ENCODE measurements around the gene PTPN1. TPM values are rescaled to one million over a fixed set of nuclear protein-coding genes. Genes with fewer than 3 reads are reported as not detected.

PTPN1 gene
- total RNA-seq, 1 donor from 2014 or later = 101 TPM

- TF ChIP-seq, protein P1, sequence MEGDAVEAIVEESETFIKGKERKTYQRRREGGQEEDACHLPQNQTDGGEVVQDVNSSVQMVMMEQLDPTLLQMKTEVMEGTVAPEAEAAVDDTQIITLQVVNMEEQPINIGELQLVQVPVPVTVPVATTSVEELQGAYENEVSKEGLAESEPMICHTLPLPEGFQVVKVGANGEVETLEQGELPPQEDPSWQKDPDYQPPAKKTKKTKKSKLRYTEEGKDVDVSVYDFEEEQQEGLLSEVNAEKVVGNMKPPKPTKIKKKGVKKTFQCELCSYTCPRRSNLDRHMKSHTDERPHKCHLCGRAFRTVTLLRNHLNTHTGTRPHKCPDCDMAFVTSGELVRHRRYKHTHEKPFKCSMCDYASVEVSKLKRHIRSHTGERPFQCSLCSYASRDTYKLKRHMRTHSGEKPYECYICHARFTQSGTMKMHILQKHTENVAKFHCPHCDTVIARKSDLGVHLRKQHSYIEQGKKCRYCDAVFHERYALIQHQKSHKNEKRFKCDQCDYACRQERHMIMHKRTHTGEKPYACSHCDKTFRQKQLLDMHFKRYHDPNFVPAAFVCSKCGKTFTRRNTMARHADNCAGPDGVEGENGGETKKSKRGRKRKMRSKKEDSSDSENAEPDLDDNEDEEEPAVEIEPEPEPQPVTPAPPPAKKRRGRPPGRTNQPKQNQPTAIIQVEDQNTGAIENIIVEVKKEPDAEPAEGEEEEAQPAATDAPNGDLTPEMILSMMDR (IDR thresholded peaks at IDR 0.05) = no peak
- H3K9me3 ChIP-seq = no peaks in the 10 kb centered on the region
- peaks cover 6% of the 10 kb centered on the region for H3K36me3 ChIP-seq
- no peak for ATAC-seq
- no peak for DNase-seq
- H3K4me3 ChIP-seq = no peak overlapping the region
- intact Hi-C loops (cut with DNase I) = loop anchor here (10.0 kb wide), 1 partner anchor 49 kb away; no protein-coding TSS in a partner anchor
- H3K27ac ChIP-seq = no peak overlapping the region
- H3K27me3 ChIP-seq = no peaks in the 10 kb centered on the region
- H3K4me1 ChIP-seq = peaks cover 71% of the 10 kb centered on the region
Observed at GRCh38 chr20:50525681-50526080, 15.5 kb downstream of the PTPN1 start.

- H3K9me3 ChIP-seq = no peaks in the 10 kb centered on the region
- H3K36me3 ChIP-seq = peaks cover 6% of the 10 kb centered on the region
- intact Hi-C loops (cut with DNase I) = loop anchor here (10.0 kb wide), 1 partner anchor 48 kb away; no protein-coding TSS in a partner anchor
- no peak overlapping the region for H3K4me3 ChIP-seq
- H3K4me1 ChIP-seq = peaks cover 67% of the 10 kb centered on the region
- no peak for DNase-seq
- TF ChIP-seq, protein P1 (IDR thresholded peaks at IDR 0.05) = no peak
- no peaks in the 10 kb centered on the region for H3K27me3 ChIP-seq
- ATAC-seq = peak; percentile 69
- no peak overlapping the region for H3K27ac ChIP-seq
Observed at GRCh38 chr20:50526403-50526989, 16.3 kb downstream of the PTPN1 start.

GRCh38 chr20:50527068-50527605 is 17.0 kb downstream of the PTPN1 start:
- ATAC-seq (no peak), DNase-seq (no peak)
- H3K36me3 ChIP-seq = peaks cover 6% of the 10 kb centered on the region
- no peak overlapping the region for H3K27ac ChIP-seq
- no peak overlapping the region for H3K4me3 ChIP-seq
- peaks cover 68% of the 10 kb centered on the region for H3K4me1 ChIP-seq
- no peaks in the 10 kb centered on the region for H3K27me3 ChIP-seq
- no peaks in the 10 kb centered on the region for H3K9me3 ChIP-seq
- intact Hi-C loops (cut with DNase I) = loop anchor here (10.0 kb wide), 1 partner anchor 48 kb away; no protein-coding TSS in a partner anchor
- TF ChIP-seq, protein P1 (IDR thresholded peaks at IDR 0.05) = no peak

- H3K4me3 ChIP-seq = no peak overlapping the region
- DNase-seq = no peak
- no peaks in the 10 kb centered on the region for H3K9me3 ChIP-seq
- peaks cover 6% of the 10 kb centered on the region for H3K36me3 ChIP-seq
- TF ChIP-seq, protein P1 (IDR thresholded peaks at IDR 0.05) = no peak
- H3K4me1 ChIP-seq = peaks cover 75% of the 10 kb centered on the region
- no peaks in the 10 kb centered on the region for H3K27me3 ChIP-seq
- H3K27ac ChIP-seq = no peak overlapping the region
- no peak for ATAC-seq
- intact Hi-C loops (cut with DNase I) = loop anchor here (10.0 kb wide), 1 partner anchor 47 kb away; no protein-coding TSS in a partner anchor
Observed at GRCh38 chr20:50528129-50528528, 17.9 kb downstream of the PTPN1 start.

GRCh38 chr20:50528804-50529351 is 18.7 kb downstream of the PTPN1 start:
- H3K9me3 ChIP-seq = no peaks in the 10 kb centered on the region
- no peak for ATAC-seq
- H3K27ac ChIP-seq = no peak overlapping the region
- intact Hi-C loops (cut with DNase I) = loop anchor here (10.0 kb wide), 1 partner anchor 46 kb away; no protein-coding TSS in a partner anchor
- no peak for DNase-seq
- TF ChIP-seq, protein P1 (IDR thresholded peaks at IDR 0.05) = no peak
- H3K4me3 ChIP-seq = no peak overlapping the region
- H3K4me1 ChIP-seq = peaks cover 74% of the 10 kb centered on the region
- H3K36me3 ChIP-seq = peaks cover 6% of the 10 kb centered on the region
- H3K27me3 ChIP-seq = no peaks in the 10 kb centered on the region

Measured in upper lobe of right lung (tissue), 1 donor.